ENCODE data around the gene FAM241A. TPM values are rescaled to one million over a fixed set of nuclear protein-coding genes. Genes with fewer than 3 reads are reported as not detected.
"Not testable (repeated sequence)": the region's sequence is repeated elsewhere in the genome, so short reads cannot be mapped to it uniquely, and the experiment has no call there.

The FAM241A gene
- total RNA-seq (4.7 TPM), polyA plus RNA-seq (3.9 TPM)

DNA sequence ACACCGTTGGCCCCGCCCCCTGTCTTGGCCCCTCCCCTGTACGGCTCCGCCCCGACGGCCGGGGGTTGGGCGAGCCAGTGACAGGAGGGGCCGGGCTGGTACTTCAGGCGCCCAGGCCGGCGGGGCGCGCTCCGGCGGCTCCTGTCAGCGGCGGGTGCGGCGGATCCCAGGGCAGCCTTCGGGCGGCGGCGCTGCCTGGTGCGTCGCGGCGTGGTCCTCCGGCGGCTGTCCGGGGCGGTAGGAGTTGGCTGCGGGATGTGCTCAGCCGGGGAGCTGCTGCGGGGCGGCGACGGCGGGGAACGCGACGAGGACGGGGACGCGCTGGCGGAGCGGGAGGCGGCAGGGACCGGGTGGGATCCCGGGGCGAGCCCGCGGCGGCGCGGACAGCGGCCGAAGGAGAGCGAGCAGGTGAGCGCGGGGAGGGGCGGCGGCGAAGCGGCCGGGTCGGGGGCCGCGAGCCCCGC lies at the start of gene FAM241A:
FAM241A (plus strand) TSS at position 129 of the 464 bp plus-strand sequence; CDS start at position 256, 127 bp downstream.
- WGBS: under 1% methylated on average over 70 of the region's 70 CpGs
- H3K4me1 ChIP-seq (ENCODE audit: insufficient read depth): no peaks in the 10 kb centered on the region
- DNase-seq (ENCODE audit: extremely low spot score): peak; percentile 17
- H3K36me3 ChIP-seq (ENCODE audit: insufficient read depth): no peaks in the 10 kb centered on the region
- H3K4me3 ChIP-seq (ENCODE audit: low read depth, low read length): peak within 1 kb of the TSS; percentile 98
- H3K27ac ChIP-seq (ENCODE audit: low read depth): peak within 1 kb of the TSS; percentile 94

- 38% methylated on average over 4 of the region's 4 CpGs for WGBS
- no peak overlapping the region for H3K4me3 ChIP-seq (ENCODE audit: low read depth, low read length)
- H3K36me3 ChIP-seq (ENCODE audit: insufficient read depth): no peaks in the 10 kb centered on the region
- DNase-seq (ENCODE audit: extremely low spot score): no peak
- no peaks in the 10 kb centered on the region for H3K4me1 ChIP-seq (ENCODE audit: insufficient read depth)
- H3K27ac ChIP-seq (ENCODE audit: low read depth): no peak overlapping the region
These were observed 46.3 kb upstream of the FAM241A start for GRCh38 chr4:112098841-112099530.

DNA sequence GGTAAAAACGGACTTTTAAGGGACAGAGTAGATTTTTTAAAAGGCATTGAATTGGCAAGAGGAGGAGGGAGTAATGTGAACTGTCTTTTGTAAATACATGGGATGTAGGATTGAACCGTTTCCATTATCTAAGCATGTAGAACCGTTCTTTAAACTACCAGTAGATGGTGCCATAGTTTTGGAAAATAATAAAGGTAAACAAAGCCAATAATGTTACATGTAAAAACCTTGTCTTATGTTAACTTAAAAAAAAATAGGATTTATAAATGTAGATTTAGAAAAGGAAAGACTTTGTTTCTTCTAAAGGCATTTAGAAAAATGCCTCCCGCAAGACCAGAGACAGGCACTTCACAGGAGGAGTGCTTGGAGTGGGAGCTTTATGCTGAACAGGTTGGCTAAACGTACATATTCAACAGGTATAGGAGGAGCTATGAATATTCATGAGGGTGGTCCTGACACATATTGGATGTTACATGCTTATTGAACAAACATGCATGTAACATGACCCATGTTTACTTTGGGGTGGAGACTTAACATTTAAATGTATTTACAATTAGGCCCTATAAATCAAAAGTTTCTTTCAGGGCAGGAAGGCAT lies 45.5 kb upstream of the FAM241A start:
- no peaks in the 10 kb centered on the region for H3K36me3 ChIP-seq (ENCODE audit: insufficient read depth)
- H3K27ac ChIP-seq (ENCODE audit: low read depth): no peak overlapping the region
- H3K4me1 ChIP-seq (ENCODE audit: insufficient read depth): no peaks in the 10 kb centered on the region
- H3K4me3 ChIP-seq (ENCODE audit: low read depth, low read length): no peak overlapping the region
- peak; percentile 32 for DNase-seq (ENCODE audit: extremely low spot score)
- 5% methylated on average over 5 of the region's 5 CpGs for WGBS

DNA sequence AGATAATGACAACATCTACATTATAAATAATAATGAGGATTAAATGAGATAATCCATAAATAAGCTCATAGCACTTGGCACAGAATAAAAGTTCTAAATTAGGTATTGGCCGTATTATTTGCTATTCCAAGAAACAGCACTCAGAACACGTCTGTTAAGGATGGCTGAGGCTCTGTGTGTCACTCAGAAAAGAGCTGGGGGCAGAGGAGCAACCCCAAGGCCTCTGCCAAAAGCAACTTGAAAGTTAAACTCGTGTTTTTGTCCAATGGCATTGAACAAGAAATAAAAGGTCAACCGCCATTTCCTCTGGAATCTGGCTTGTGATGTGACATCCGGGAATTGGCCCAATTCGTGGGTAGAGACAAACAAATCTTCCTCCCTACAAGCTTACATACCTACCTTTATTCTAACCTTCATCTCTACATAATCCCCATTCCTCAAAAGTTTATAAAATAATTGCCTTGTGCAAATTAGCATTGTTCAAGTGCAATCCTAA lies 42.3 kb upstream of the FAM241A start:
- DNase-seq (ENCODE audit: extremely low spot score): no peak
- Histone ChIP-seq H3K4me3 (ENCODE audit: low read depth, low read length) (no peak overlapping the region), H3K27ac (ENCODE audit: low read depth) (no peak overlapping the region)

DNA sequence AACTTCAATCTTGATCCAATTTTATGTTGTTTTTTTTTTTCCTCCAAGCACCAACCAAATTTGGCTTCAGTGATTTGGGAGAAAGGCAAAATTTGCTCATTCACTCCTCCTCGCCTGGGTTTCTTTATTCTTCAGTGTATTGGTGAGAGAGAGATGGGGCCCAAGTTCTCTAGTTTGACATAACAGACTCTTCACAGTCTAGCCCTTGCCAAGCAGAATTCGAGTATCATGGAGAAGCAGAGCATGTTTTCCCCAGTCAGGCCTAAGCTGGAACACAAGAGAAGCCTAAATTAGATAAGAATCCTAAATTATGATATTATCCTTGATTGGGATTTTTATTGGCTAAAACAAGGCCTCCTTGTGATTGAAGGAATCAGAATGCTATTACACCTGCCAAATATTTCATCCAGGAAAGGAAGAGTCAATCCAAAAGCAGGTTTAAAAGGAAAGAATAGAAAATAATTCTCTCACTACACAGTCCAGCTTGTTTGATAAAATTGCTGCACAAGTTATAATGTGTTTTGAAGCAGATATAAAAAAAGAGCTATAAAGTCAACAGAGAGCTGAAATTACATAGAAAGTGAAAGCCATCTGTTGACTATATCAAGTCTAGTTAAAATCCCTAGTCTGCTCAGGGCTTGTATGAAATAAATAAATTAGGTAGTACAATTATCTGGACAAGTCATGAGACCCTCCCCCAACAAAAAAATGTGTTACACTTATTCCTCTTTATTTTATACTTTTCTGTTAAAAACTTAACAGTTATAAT lies 39.9 kb upstream of the FAM241A start:
- no peak overlapping the region for H3K27ac ChIP-seq (ENCODE audit: low read depth)
- H3K4me3 ChIP-seq (ENCODE audit: low read depth, low read length): no peak overlapping the region
- 67% methylated on average over 2 of the region's 2 CpGs for WGBS
- DNase-seq (ENCODE audit: extremely low spot score): no peak
- no peaks in the 10 kb centered on the region for H3K4me1 ChIP-seq (ENCODE audit: insufficient read depth)
- H3K36me3 ChIP-seq (ENCODE audit: insufficient read depth): no peaks in the 10 kb centered on the region

More for the DNA sequence above, 42.3 kb upstream of the FAM241A start:
- Histone ChIP-seq H3K36me3 (ENCODE audit: insufficient read depth) (no peaks in the 10 kb centered on the region), H3K4me1 (ENCODE audit: insufficient read depth) (no peaks in the 10 kb centered on the region)
- WGBS: 71% methylated on average over 6 of the region's 6 CpGs

- no peak overlapping the region for H3K4me3 ChIP-seq (ENCODE audit: low read depth, low read length)
- H3K27ac ChIP-seq (ENCODE audit: low read depth): no peak overlapping the region
- 44% methylated on average over 3 of the region's 3 CpGs for WGBS
- H3K36me3 ChIP-seq (ENCODE audit: insufficient read depth): no peaks in the 10 kb centered on the region
- DNase-seq (ENCODE audit: extremely low spot score): no peak
- H3K4me1 ChIP-seq (ENCODE audit: insufficient read depth): no peaks in the 10 kb centered on the region
These were observed 35.7 kb upstream of the FAM241A start for GRCh38 chr4:112109360-112110058.

DNA sequence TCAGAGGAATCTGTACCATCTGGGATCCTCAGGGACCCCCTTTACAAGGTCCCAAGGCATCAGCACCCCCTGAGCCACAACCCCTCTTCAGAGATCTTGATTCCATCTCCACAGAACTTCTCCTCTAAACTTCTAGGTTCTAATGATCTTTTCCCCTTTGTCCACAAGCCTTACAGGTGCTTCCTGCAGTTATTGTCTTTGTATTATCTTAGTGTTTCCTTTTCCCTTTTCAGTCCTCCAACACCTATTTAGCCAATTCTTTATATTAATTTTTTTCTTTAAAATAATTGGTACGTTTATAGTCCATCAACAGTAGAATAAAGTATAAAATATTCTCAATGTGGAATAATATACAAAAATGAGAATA lies 35.2 kb upstream of the FAM241A start:
- Histone ChIP-seq H3K36me3 (ENCODE audit: insufficient read depth) (no peaks in the 10 kb centered on the region), H3K27ac (ENCODE audit: low read depth) (no peak overlapping the region), H3K4me3 (ENCODE audit: low read depth, low read length) (no peak overlapping the region), H3K4me1 (ENCODE audit: insufficient read depth) (no peaks in the 10 kb centered on the region)
- DNase-seq (ENCODE audit: extremely low spot score): no peak
- WGBS: 78% methylated on average over 1 of the region's 1 CpG

DNA sequence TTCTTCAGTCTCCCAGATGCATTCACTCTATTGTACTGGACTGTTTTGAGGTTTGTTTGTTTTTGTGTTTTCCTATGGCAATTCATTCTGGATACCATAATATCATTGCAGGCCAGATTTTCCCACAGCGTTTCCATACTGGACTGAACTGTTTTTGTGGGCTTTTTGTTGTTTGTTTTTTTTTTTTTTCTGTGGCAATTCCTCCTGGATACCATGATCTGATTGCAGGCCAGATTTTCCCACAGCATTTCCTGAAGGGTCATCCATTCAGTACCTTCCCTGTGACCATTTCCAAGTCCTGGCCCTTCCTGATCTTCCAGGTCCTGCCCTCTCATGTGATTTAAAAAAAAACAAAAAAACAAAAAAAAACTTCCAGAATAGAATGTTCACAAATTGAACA lies 33.9 kb upstream of the FAM241A start:
- DNase-seq (ENCODE audit: extremely low spot score): no peak
- H3K27ac ChIP-seq (ENCODE audit: low read depth): no peak overlapping the region
- H3K36me3 ChIP-seq (ENCODE audit: insufficient read depth): no peaks in the 10 kb centered on the region
- H3K4me1 ChIP-seq (ENCODE audit: insufficient read depth): no peaks in the 10 kb centered on the region
- H3K4me3 ChIP-seq (ENCODE audit: low read depth, low read length): no peak overlapping the region
- 71% methylated on average over 1 of the region's 1 CpG for WGBS

DNA sequence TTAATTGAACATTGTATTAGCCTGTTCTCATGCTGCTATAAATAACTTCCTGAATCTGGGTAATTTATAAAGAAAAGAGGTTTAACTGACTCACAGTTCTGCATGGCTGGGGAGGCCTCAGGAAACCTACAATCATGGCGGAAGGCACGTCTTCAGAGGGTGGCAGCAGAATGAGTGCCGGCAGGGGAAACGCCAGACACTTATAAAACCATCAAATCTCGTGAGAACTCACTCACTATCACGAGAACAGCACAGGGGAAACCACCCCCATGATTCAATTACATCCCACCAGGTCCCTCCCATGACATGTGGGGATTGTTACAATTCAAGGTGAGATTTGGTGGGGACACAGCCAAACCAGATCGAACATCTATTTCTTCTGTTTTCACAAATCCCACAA lies 33.2 kb upstream of the FAM241A start:
- 88% methylated on average over 7 of the region's 7 CpGs for WGBS
- H3K27ac ChIP-seq (ENCODE audit: low read depth); H3K4me1 ChIP-seq (ENCODE audit: insufficient read depth); DNase-seq (ENCODE audit: extremely low spot score); H3K4me3 ChIP-seq (ENCODE audit: low read depth, low read length); H3K36me3 ChIP-seq (ENCODE audit: insufficient read depth): not testable (repeated sequence)

- no peaks in the 10 kb centered on the region for H3K36me3 ChIP-seq (ENCODE audit: insufficient read depth)
- peak overlapping the region; percentile 96 for H3K27ac ChIP-seq (ENCODE audit: low read depth)
- no peak overlapping the region for H3K4me3 ChIP-seq (ENCODE audit: low read depth, low read length)
- no peaks in the 10 kb centered on the region for H3K4me1 ChIP-seq (ENCODE audit: insufficient read depth)
- DNase-seq (ENCODE audit: extremely low spot score): peak; percentile 8
- WGBS: 71% methylated on average over 2 of the region's 2 CpGs
These were observed 32.6 kb upstream of the FAM241A start for GRCh38 chr4:112112590-112113170.

GRCh38 chr4:112113864-112114263 lies 31.4 kb upstream of the FAM241A start:
- H3K27ac ChIP-seq (ENCODE audit: low read depth): peak overlapping the region; percentile 41
- H3K4me1 ChIP-seq (ENCODE audit: insufficient read depth): no peaks in the 10 kb centered on the region
- DNase-seq (ENCODE audit: extremely low spot score): no peak
- no peaks in the 10 kb centered on the region for H3K36me3 ChIP-seq (ENCODE audit: insufficient read depth)
- no peak overlapping the region for H3K4me3 ChIP-seq (ENCODE audit: low read depth, low read length)

GRCh38 chr4:112114452-112114851 lies 30.8 kb upstream of the FAM241A start:
- Histone ChIP-seq H3K4me1 (ENCODE audit: insufficient read depth) (no peaks in the 10 kb centered on the region), H3K27ac (ENCODE audit: low read depth) (no peak overlapping the region), H3K4me3 (ENCODE audit: low read depth, low read length) (no peak overlapping the region), H3K36me3 (ENCODE audit: insufficient read depth) (no peaks in the 10 kb centered on the region)
- DNase-seq (ENCODE audit: extremely low spot score): no peak

- H3K27ac ChIP-seq (ENCODE audit: low read depth): no peak overlapping the region
- H3K4me3 ChIP-seq (ENCODE audit: low read depth, low read length): no peak overlapping the region
- no peak for DNase-seq (ENCODE audit: extremely low spot score)
- no CpG with 5 or more reads among the region's 1 CpG for WGBS
- H3K4me1 ChIP-seq (ENCODE audit: insufficient read depth): no peaks in the 10 kb centered on the region
- H3K36me3 ChIP-seq (ENCODE audit: insufficient read depth): no peaks in the 10 kb centered on the region
These were observed 26.4 kb upstream of the FAM241A start for GRCh38 chr4:112118742-112119352.
